Measurements from ENCODE around the gene PARP8.
"Not testable (repeated sequence)": the region's sequence is repeated elsewhere in the genome, so short reads cannot be mapped to it uniquely, and the experiment has no call there.

PARP8 gene

GRCh38 chr5:50667023-50667652, 701 bp downstream of the PARP8 start:
- intact Hi-C loops (cut with micrococcal nuclease), result loop anchor here (5.0 to 10.0 kb wide), 4 partner anchors 52 to 225 kb away; partner anchors contain the start of gene EMB
- Mint-ChIP-seq H3K36me3 (ENCODE audit: low read depth) (peaks cover 20% of the 10 kb centered on the region), H3K4me1 (ENCODE audit: low read depth) (peaks cover 43% of the 10 kb centered on the region), H3K9me3 (no peaks in the 10 kb centered on the region), H3K27ac (peak overlapping the region; percentile 95), H3K27me3 (no peaks in the 10 kb centered on the region), H3K4me3 (peak overlapping the region; percentile 94)

GRCh38 chr5:50667653-50668595, 1.5 kb downstream of the PARP8 start:
- intact Hi-C loops (cut with micrococcal nuclease), result loop anchor here (5.0 to 10.0 kb wide), 4 partner anchors 53 to 226 kb away; partner anchors contain the start of gene EMB
- Mint-ChIP-seq H3K9me3 (no peaks in the 10 kb centered on the region), H3K36me3 (ENCODE audit: low read depth) (peaks cover 20% of the 10 kb centered on the region), H3K4me3 (peak overlapping the region; percentile 94), H3K27me3 (no peaks in the 10 kb centered on the region), H3K4me1 (ENCODE audit: low read depth) (peaks cover 49% of the 10 kb centered on the region), H3K27ac (peak overlapping the region; percentile 95)

GRCh38 chr5:50668636-50669035, 2.2 kb downstream of the PARP8 start:
- intact Hi-C loops (cut with micrococcal nuclease), result loop anchor here (5.0 to 10.0 kb wide), 4 partner anchors 54 to 226 kb away; partner anchors contain the start of gene EMB
- not testable (repeated sequence) for H3K27me3 Mint-ChIP-seq, H3K9me3 Mint-ChIP-seq
- H3K36me3 Mint-ChIP-seq (ENCODE audit: low read depth), result peaks cover 26% of the 10 kb centered on the region
- peaks cover 49% of the 10 kb centered on the region for H3K4me1 Mint-ChIP-seq (ENCODE audit: low read depth)
- H3K4me3 Mint-ChIP-seq, result peak overlapping the region; percentile 94
- peak overlapping the region; percentile 95 for H3K27ac Mint-ChIP-seq

- Mint-ChIP-seq H3K9me3 (no peaks in the 10 kb centered on the region), H3K4me3 (peak overlapping the region; percentile 2), H3K27ac (peak overlapping the region; percentile 60), H3K27me3 (no peaks in the 10 kb centered on the region), H3K36me3 (ENCODE audit: low read depth) (peaks cover 41% of the 10 kb centered on the region), H3K4me1 (ENCODE audit: low read depth) (peaks cover 51% of the 10 kb centered on the region)
- intact Hi-C loops (cut with micrococcal nuclease), result no loop called here
Observed at GRCh38 chr5:50672663-50673062, 6.2 kb downstream of the PARP8 start.

GRCh38 chr5:50673444-50673843, 7.0 kb downstream of the PARP8 start:
- Mint-ChIP-seq H3K36me3 (ENCODE audit: low read depth) (peaks cover 33% of the 10 kb centered on the region), H3K27ac (peak overlapping the region; percentile 33), H3K4me1 (ENCODE audit: low read depth) (peaks cover 51% of the 10 kb centered on the region)
- H3K9me3 Mint-ChIP-seq; H3K4me3 Mint-ChIP-seq; intact Hi-C loops (cut with micrococcal nuclease); H3K27me3 Mint-ChIP-seq: not testable (repeated sequence)

- Mint-ChIP-seq H3K27ac (no peak overlapping the region), H3K36me3 (ENCODE audit: low read depth) (peaks cover 32% of the 10 kb centered on the region), H3K9me3 (no peaks in the 10 kb centered on the region), H3K4me3 (no peak overlapping the region), H3K4me1 (ENCODE audit: low read depth) (peaks cover 58% of the 10 kb centered on the region), H3K27me3 (no peaks in the 10 kb centered on the region)
- intact Hi-C loops (cut with micrococcal nuclease), result no loop called here
Observed at GRCh38 chr5:50675385-50675784, 8.9 kb downstream of the PARP8 start.

- Mint-ChIP-seq H3K36me3 (ENCODE audit: low read depth) (peaks cover 17% of the 10 kb centered on the region), H3K4me1 (ENCODE audit: low read depth) (peaks cover 28% of the 10 kb centered on the region)
- H3K4me3 Mint-ChIP-seq; intact Hi-C loops (cut with micrococcal nuclease); H3K27ac Mint-ChIP-seq; H3K9me3 Mint-ChIP-seq; H3K27me3 Mint-ChIP-seq: not testable (repeated sequence)
Observed at GRCh38 chr5:50679554-50679953, 13.1 kb downstream of the PARP8 start.

- peaks cover 31% of the 10 kb centered on the region for H3K4me1 Mint-ChIP-seq (ENCODE audit: low read depth)
- no peak overlapping the region for H3K4me3 Mint-ChIP-seq
- H3K9me3 Mint-ChIP-seq, result peaks cover 26% of the 10 kb centered on the region
- H3K27ac Mint-ChIP-seq, result no peak overlapping the region
- no peaks in the 10 kb centered on the region for H3K27me3 Mint-ChIP-seq
- intact Hi-C loops (cut with micrococcal nuclease), result no loop called here
- H3K36me3 Mint-ChIP-seq (ENCODE audit: low read depth), result peaks cover 32% of the 10 kb centered on the region
Observed at GRCh38 chr5:50684721-50685120, 18.3 kb downstream of the PARP8 start.

- H3K4me1 Mint-ChIP-seq (ENCODE audit: low read depth), result peaks cover 33% of the 10 kb centered on the region
- no peak overlapping the region for H3K4me3 Mint-ChIP-seq
- H3K9me3 Mint-ChIP-seq, result peaks cover 26% of the 10 kb centered on the region
- H3K36me3 Mint-ChIP-seq (ENCODE audit: low read depth), result peaks cover 38% of the 10 kb centered on the region
- no peak overlapping the region for H3K27ac Mint-ChIP-seq
- intact Hi-C loops (cut with micrococcal nuclease), result no loop called here
- no peaks in the 10 kb centered on the region for H3K27me3 Mint-ChIP-seq
Observed at GRCh38 chr5:50687548-50687947, 21.1 kb downstream of the PARP8 start.

GRCh38 chr5:50691399-50692016, 25.1 kb downstream of the PARP8 start:
- intact Hi-C loops (cut with micrococcal nuclease), result no loop called here
- H3K36me3 Mint-ChIP-seq (ENCODE audit: low read depth), result peaks cover 23% of the 10 kb centered on the region
- H3K4me1 Mint-ChIP-seq (ENCODE audit: low read depth), result peaks cover 39% of the 10 kb centered on the region
- H3K4me3 Mint-ChIP-seq, result no peak overlapping the region
- H3K27me3 Mint-ChIP-seq, result no peaks in the 10 kb centered on the region
- no peak overlapping the region for H3K27ac Mint-ChIP-seq
- peaks cover 13% of the 10 kb centered on the region for H3K9me3 Mint-ChIP-seq

- Mint-ChIP-seq H3K4me1 (ENCODE audit: low read depth) (peaks cover 37% of the 10 kb centered on the region), H3K36me3 (ENCODE audit: low read depth) (peaks cover 14% of the 10 kb centered on the region), H3K9me3 (no peaks in the 10 kb centered on the region), H3K27me3 (no peaks in the 10 kb centered on the region), H3K27ac (peak overlapping the region; percentile 72), H3K4me3 (peak overlapping the region; percentile 41)
- intact Hi-C loops (cut with micrococcal nuclease), result no loop called here
Observed at GRCh38 chr5:50694027-50694590, 27.7 kb downstream of the PARP8 start.

- H3K27me3 Mint-ChIP-seq; intact Hi-C loops (cut with micrococcal nuclease); H3K9me3 Mint-ChIP-seq; H3K4me3 Mint-ChIP-seq: not testable (repeated sequence)
- Mint-ChIP-seq H3K36me3 (ENCODE audit: low read depth) (peaks cover 12% of the 10 kb centered on the region), H3K27ac (peak overlapping the region; percentile 72), H3K4me1 (ENCODE audit: low read depth) (peaks cover 41% of the 10 kb centered on the region)
Observed at GRCh38 chr5:50694626-50695025, 28.2 kb downstream of the PARP8 start.

GRCh38 chr5:50697739-50698138, 31.3 kb downstream of the PARP8 start:
- peaks cover 10% of the 10 kb centered on the region for H3K36me3 Mint-ChIP-seq (ENCODE audit: low read depth)
- H3K27ac Mint-ChIP-seq, result no peak overlapping the region
- H3K4me1 Mint-ChIP-seq (ENCODE audit: low read depth), result peaks cover 43% of the 10 kb centered on the region
- H3K27me3 Mint-ChIP-seq, result no peaks in the 10 kb centered on the region
- H3K9me3 Mint-ChIP-seq, result peaks cover 4% of the 10 kb centered on the region
- H3K4me3 Mint-ChIP-seq, result no peak overlapping the region
- intact Hi-C loops (cut with micrococcal nuclease), result no loop called here
